ENCODE results near the gene DOCK8. TPM values are rescaled to one million over a fixed set of nuclear protein-coding genes. Genes with fewer than 3 reads are reported as not detected.

Gene DOCK8
- total RNA-seq, 1 donor from 2014 or later = 219 TPM

GRCh38 chr9:447230-448025 lies 232.8 kb downstream of the DOCK8 start:
- Mint-ChIP-seq H3K4me3 (no peak overlapping the region), H3K27me3 (no peaks in the 10 kb centered on the region), H3K4me1 (peaks cover 8% of the 10 kb centered on the region), H3K36me3 (ENCODE audit: low read depth) (peaks cover 87% of the 10 kb centered on the region), H3K9me3 (no peaks in the 10 kb centered on the region), H3K27ac (no peak overlapping the region)
- DNase-seq (no peak), ATAC-seq (ENCODE audit: low read depth) (peak; percentile 86)
- intact Hi-C loops (cut with micrococcal nuclease) = no loop called here
- TF ChIP-seq CTCF (IDR thresholded peaks at IDR 0.05) = no peak
- ChIA-PET POLR2A (interaction anchor here (0.6 kb wide), 1 partner anchor 136 kb away, joined by 3 read pairs; no protein-coding TSS in a partner anchor), CTCF (no interaction called here)

GRCh38 chr9:450057-450456 lies 235.4 kb downstream of the DOCK8 start:
- no peak for TF ChIP-seq CTCF (IDR thresholded peaks at IDR 0.05)
- no peaks in the 10 kb centered on the region for H3K9me3 Mint-ChIP-seq
- ATAC-seq (ENCODE audit: low read depth) = no peak
- H3K4me1 Mint-ChIP-seq = peaks cover 8% of the 10 kb centered on the region
- no peak overlapping the region for H3K4me3 Mint-ChIP-seq
- CTCF ChIA-PET = no interaction called here
- peak overlapping the region; percentile 30 for H3K27ac Mint-ChIP-seq
- POLR2A ChIA-PET = no interaction called here
- DNase-seq = no peak
- H3K27me3 Mint-ChIP-seq = no peaks in the 10 kb centered on the region
- intact Hi-C loops (cut with micrococcal nuclease) = no loop called here
- peaks cover 85% of the 10 kb centered on the region for H3K36me3 Mint-ChIP-seq (ENCODE audit: low read depth)

- Mint-ChIP-seq H3K27ac (peak overlapping the region; percentile 30), H3K9me3 (no peaks in the 10 kb centered on the region), H3K27me3 (no peaks in the 10 kb centered on the region), H3K4me1 (peaks cover 8% of the 10 kb centered on the region), H3K4me3 (no peak overlapping the region), H3K36me3 (ENCODE audit: low read depth) (peaks cover 84% of the 10 kb centered on the region)
- ATAC-seq (ENCODE audit: low read depth) = no peak
- ChIA-PET CTCF (no interaction called here), POLR2A (no interaction called here)
- no peak for TF ChIP-seq CTCF (IDR thresholded peaks at IDR 0.05)
- intact Hi-C loops (cut with micrococcal nuclease) = no loop called here
- no peak for DNase-seq
Observed at GRCh38 chr9:450561-450960, 235.9 kb downstream of the DOCK8 start.

GRCh38 chr9:453832-454231 lies 239.2 kb downstream of the DOCK8 start:
- no peak overlapping the region for H3K4me3 Mint-ChIP-seq
- no peak for TF ChIP-seq CTCF (IDR thresholded peaks at IDR 0.05)
- H3K27ac Mint-ChIP-seq = no peak overlapping the region
- no peak for ATAC-seq (ENCODE audit: low read depth)
- DNase-seq = no peak
- POLR2A ChIA-PET = no interaction called here
- peaks cover 84% of the 10 kb centered on the region for H3K36me3 Mint-ChIP-seq (ENCODE audit: low read depth)
- no peaks in the 10 kb centered on the region for H3K4me1 Mint-ChIP-seq
- CTCF ChIA-PET = no interaction called here
- intact Hi-C loops (cut with micrococcal nuclease) = no loop called here
- H3K9me3 Mint-ChIP-seq = no peaks in the 10 kb centered on the region
- no peaks in the 10 kb centered on the region for H3K27me3 Mint-ChIP-seq

GRCh38 chr9:456365-456764 lies 241.7 kb downstream of the DOCK8 start:
- no peak for DNase-seq
- ChIA-PET POLR2A (no interaction called here), CTCF (no interaction called here)
- ATAC-seq (ENCODE audit: low read depth) = no peak
- peaks cover 84% of the 10 kb centered on the region for H3K36me3 Mint-ChIP-seq (ENCODE audit: low read depth)
- no peaks in the 10 kb centered on the region for H3K9me3 Mint-ChIP-seq
- no peaks in the 10 kb centered on the region for H3K27me3 Mint-ChIP-seq
- intact Hi-C loops (cut with micrococcal nuclease) = no loop called here
- no peak overlapping the region for H3K27ac Mint-ChIP-seq
- H3K4me3 Mint-ChIP-seq = no peak overlapping the region
- no peak for TF ChIP-seq CTCF (IDR thresholded peaks at IDR 0.05)
- no peaks in the 10 kb centered on the region for H3K4me1 Mint-ChIP-seq

All from activated B cell treated with CpG ODN at 0.5 μM for 24 hours (primary cell).